Measurements from ENCODE around the gene CDRT15.
"Not testable (repeated sequence)": the region's sequence is repeated elsewhere in the genome, so short reads cannot be mapped to it uniquely, and the experiment has no call there.

Gene CDRT15

DNA sequence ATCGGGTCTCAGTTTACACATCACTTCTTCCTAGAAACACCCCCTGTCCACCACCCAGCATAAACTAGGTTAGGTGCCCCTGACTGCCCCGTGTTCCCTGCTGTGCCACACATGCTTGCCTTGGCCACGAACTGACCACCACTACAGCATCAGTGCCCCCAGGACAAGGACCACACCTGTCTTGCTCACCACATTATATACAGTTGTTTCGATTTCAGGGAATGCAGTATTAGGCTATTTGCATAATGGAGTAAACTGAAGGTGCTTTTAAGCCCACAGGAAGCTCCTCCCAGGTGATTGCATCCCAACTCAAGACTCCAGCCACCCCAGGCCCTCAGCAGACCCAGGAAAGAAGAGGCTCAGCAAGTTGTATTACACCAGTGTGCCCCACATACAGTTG lies 50.2 kb downstream of the CDRT15 start:
- DNase-seq (ENCODE audit: low read depth in 1 of 2, low spot score in 1 of 2) = not testable (repeated sequence)
